ENCODE data around the gene IDH3G. TPM values are rescaled to one million over a fixed set of nuclear protein-coding genes. Genes with fewer than 3 reads are reported as not detected.
A peak's percentile ranks its signal among the peaks of the same experiment; 100 is the strongest.

Gene IDH3G
- total and polyA plus RNA-seq, 2 donors (not counting 1 experiment from before 2014, with no cell fraction given), result 44.6 to 55.7 TPM

GRCh38 chrX:153780678-153781427 lies 13.3 kb downstream of the IDH3G start, which contains the start of gene SRPK3:
TSS of gene SRPK3 (plus strand) at chrX:153781041. CDS start at chrX:153781087, 46 bp downstream.
- DNase-seq (ENCODE audit: low read depth in 2 of 2), result peak in 1 of 2 donors; percentile 27
- Histone ChIP-seq H3K4me3 (replicated peaks in 1 of 4; ENCODE audit: control extremely low read depth in 1 of 4, insufficient read depth in 1 of 4, low read depth in 3 of 4, low read length in 4 of 4) (no peak within 1 kb of the TSS), H3K9ac (ENCODE audit: insufficient read depth, low read length) (no peak within 1 kb of the TSS), H2AFZ (ENCODE audit: low read length) (no peak within 1 kb of the TSS), H3K36me3 (ENCODE audit: control insufficient read depth, insufficient read depth, low read length) (peaks cover 2% of the 10 kb centered on the region), H3K27me3 (ENCODE audit: control insufficient read depth, insufficient read depth, low read length) (no peaks in the 10 kb centered on the region), H3K4me1 (ENCODE audit: control insufficient read depth, extremely low read depth, insufficient read depth, low read length) (no peaks in the 10 kb centered on the region), H3K27ac (ENCODE audit: insufficient read depth, low read length) (no peak within 1 kb of the TSS), H3K4me2 (ENCODE audit: extremely low read depth, insufficient read depth, low read length) (no peak within 1 kb of the TSS), H3K79me2 (ENCODE audit: control insufficient read depth, insufficient read depth, low read length) (no peaks in the 10 kb centered on the region), H4K20me1 (ENCODE audit: control insufficient read depth, extremely low read depth, insufficient read depth, low read length) (no peaks in the 10 kb centered on the region), H3K9me3 (ENCODE audit: control insufficient read depth, insufficient read depth, low read depth, low read length) (no peaks in the 10 kb centered on the region)
- TF ChIP-seq, protein P1, sequence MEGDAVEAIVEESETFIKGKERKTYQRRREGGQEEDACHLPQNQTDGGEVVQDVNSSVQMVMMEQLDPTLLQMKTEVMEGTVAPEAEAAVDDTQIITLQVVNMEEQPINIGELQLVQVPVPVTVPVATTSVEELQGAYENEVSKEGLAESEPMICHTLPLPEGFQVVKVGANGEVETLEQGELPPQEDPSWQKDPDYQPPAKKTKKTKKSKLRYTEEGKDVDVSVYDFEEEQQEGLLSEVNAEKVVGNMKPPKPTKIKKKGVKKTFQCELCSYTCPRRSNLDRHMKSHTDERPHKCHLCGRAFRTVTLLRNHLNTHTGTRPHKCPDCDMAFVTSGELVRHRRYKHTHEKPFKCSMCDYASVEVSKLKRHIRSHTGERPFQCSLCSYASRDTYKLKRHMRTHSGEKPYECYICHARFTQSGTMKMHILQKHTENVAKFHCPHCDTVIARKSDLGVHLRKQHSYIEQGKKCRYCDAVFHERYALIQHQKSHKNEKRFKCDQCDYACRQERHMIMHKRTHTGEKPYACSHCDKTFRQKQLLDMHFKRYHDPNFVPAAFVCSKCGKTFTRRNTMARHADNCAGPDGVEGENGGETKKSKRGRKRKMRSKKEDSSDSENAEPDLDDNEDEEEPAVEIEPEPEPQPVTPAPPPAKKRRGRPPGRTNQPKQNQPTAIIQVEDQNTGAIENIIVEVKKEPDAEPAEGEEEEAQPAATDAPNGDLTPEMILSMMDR (conservative IDR thresholded peaks at IDR 0.05 in 1 of 2, IDR thresholded peaks at IDR 0.05 in 1 of 2; ENCODE audit: low read depth in 1 of 2, low read length in 2 of 2), result no peak
- TF ChIP-seq EZH2 (IDR thresholded peaks at IDR 0.05; ENCODE audit: low read length, missing control alignments), result no peak

- H3K27me3 ChIP-seq (ENCODE audit: control insufficient read depth, insufficient read depth, low read length), result no peaks in the 10 kb centered on the region
- DNase-seq (ENCODE audit: low read depth in 2 of 2), result no peak
- H3K9ac ChIP-seq (ENCODE audit: insufficient read depth, low read length), result no peak overlapping the region
- TF ChIP-seq EZH2 (IDR thresholded peaks at IDR 0.05; ENCODE audit: low read length, missing control alignments), result no peak
- TF ChIP-seq, protein P1 (conservative IDR thresholded peaks at IDR 0.05 in 1 of 2, IDR thresholded peaks at IDR 0.05 in 1 of 2; ENCODE audit: low read depth in 1 of 2, low read length in 2 of 2), result no peak
- no peak overlapping the region for H2AFZ ChIP-seq (ENCODE audit: low read length)
- H3K36me3 ChIP-seq (ENCODE audit: control insufficient read depth, insufficient read depth, low read length), result no peaks in the 10 kb centered on the region
- no peak overlapping the region for H3K4me2 ChIP-seq (ENCODE audit: extremely low read depth, insufficient read depth, low read length)
- no peaks in the 10 kb centered on the region for H3K79me2 ChIP-seq (ENCODE audit: control insufficient read depth, insufficient read depth, low read length)
- no peaks in the 10 kb centered on the region for H4K20me1 ChIP-seq (ENCODE audit: control insufficient read depth, extremely low read depth, insufficient read depth, low read length)
- H3K9me3 ChIP-seq (ENCODE audit: control insufficient read depth, insufficient read depth, low read depth, low read length), result no peaks in the 10 kb centered on the region
- H3K4me1 ChIP-seq (ENCODE audit: control insufficient read depth, extremely low read depth, insufficient read depth, low read length), result no peaks in the 10 kb centered on the region
- H3K27ac ChIP-seq (ENCODE audit: insufficient read depth, low read length), result no peak overlapping the region
- H3K4me3 ChIP-seq (replicated peaks in 1 of 4; ENCODE audit: control extremely low read depth in 1 of 4, insufficient read depth in 1 of 4, low read depth in 3 of 4, low read length in 4 of 4), result no peak overlapping the region
These were observed 14.1 kb downstream of the IDH3G start for GRCh38 chrX:153779891-153780677.

DNA sequence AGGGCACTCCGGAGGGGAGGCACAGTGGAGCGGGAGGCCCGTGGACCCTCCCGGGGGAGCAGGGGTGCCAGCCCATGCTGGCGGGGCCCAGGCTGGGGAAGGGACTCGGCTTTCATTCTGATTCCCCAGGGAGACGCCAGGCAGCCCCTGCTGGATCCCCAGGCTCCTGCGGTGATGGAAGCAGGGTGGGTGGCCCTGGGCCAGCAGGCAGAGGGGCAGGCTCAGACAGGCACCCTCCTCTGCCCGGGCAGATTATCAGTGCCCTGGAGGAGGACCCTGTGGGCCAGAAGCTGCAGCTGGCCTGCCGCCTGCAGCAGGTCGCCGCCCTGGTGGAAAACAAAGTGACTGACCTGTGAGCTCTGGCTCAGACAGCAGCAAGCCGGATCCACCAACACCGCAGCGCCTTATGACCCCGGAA lies 15.5 kb downstream of the IDH3G start:
- H3K27ac ChIP-seq (ENCODE audit: insufficient read depth, low read length), result no peak overlapping the region
- H3K9me3 ChIP-seq (ENCODE audit: control insufficient read depth, insufficient read depth, low read depth, low read length), result no peaks in the 10 kb centered on the region
- H3K4me3 ChIP-seq (replicated peaks in 1 of 4; ENCODE audit: control extremely low read depth in 1 of 4, insufficient read depth in 1 of 4, low read depth in 3 of 4, low read length in 4 of 4), result no peak overlapping the region
- DNase-seq (ENCODE audit: low read depth in 2 of 2), result no peak
- H3K27me3 ChIP-seq (ENCODE audit: control insufficient read depth, insufficient read depth, low read length), result no peaks in the 10 kb centered on the region
- TF ChIP-seq, protein P1 (conservative IDR thresholded peaks at IDR 0.05 in 1 of 2, IDR thresholded peaks at IDR 0.05 in 1 of 2; ENCODE audit: low read depth in 1 of 2, low read length in 2 of 2), result no peak
- TF ChIP-seq EZH2 (IDR thresholded peaks at IDR 0.05; ENCODE audit: low read length, missing control alignments), result no peak
- no peak overlapping the region for H3K4me2 ChIP-seq (ENCODE audit: extremely low read depth, insufficient read depth, low read length)
- no peaks in the 10 kb centered on the region for H4K20me1 ChIP-seq (ENCODE audit: control insufficient read depth, extremely low read depth, insufficient read depth, low read length)
- H3K36me3 ChIP-seq (ENCODE audit: control insufficient read depth, insufficient read depth, low read length), result no peaks in the 10 kb centered on the region
- H2AFZ ChIP-seq (ENCODE audit: low read length), result no peak overlapping the region
- H3K4me1 ChIP-seq (ENCODE audit: control insufficient read depth, extremely low read depth, insufficient read depth, low read length), result no peaks in the 10 kb centered on the region
- H3K9ac ChIP-seq (ENCODE audit: insufficient read depth, low read length), result no peak overlapping the region
- H3K79me2 ChIP-seq (ENCODE audit: control insufficient read depth, insufficient read depth, low read length), result no peaks in the 10 kb centered on the region

Measured in fibroblast of lung (primary cell).